Measurements from ENCODE around the gene IFNGR1.

GRCh38 chr6:137247724-137248123 lies 28.5 kb upstream of the IFNGR1 start:
- TF ChIP-seq CTCF (IDR thresholded peaks at IDR 0.05) (no peak), ZFX (IDR thresholded peaks at IDR 0.05; ENCODE audit: borderline replicate concordance) (no peak)
